ENCODE results near the gene GLIPR2. TPM values are rescaled to one million over a fixed set of nuclear protein-coding genes. Genes with fewer than 3 reads are reported as not detected.
A peak's percentile ranks its signal among the peaks of the same experiment; 100 is the strongest.

The GLIPR2 gene
- total and polyA plus RNA-seq, 2 experiments from 2014 or later, result 5.1 to 5.7 TPM

DNA sequence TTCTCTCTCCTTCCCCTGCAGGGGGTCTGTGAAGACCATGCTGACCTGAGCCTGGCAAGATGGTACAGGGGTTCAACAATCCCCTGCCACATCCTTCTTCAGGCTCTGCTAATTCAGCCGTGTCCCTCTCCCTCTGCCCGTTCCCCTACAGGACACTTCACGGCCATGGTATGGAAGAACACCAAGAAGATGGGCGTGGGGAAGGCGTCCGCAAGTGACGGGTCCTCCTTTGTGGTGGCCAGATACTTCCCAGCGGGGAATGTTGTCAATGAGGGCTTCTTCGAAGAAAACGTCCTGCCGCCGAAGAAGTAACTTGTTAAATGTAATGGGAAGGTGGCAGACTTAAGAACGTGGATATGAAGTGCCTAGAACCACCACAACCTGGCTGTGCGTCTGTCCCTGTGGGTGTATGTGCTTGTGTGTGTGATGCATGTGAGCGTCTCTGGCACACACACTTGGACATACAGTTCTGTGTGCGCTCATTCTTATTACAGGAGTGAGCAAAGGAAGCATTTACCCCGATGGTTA lies 25.7 kb downstream of the GLIPR2 start:
- Mint-ChIP-seq H3K9me3 (peaks cover 13% of the 10 kb centered on the region), H3K4me3 (peak overlapping the region; percentile 64; the same call in 2 of the 3 replicates), H3K27me3 (ENCODE audit: insufficient read depth, low read depth, poor library complexity) (peaks cover 28% of the 10 kb centered on the region), H3K27ac (peak overlapping the region; percentile 99), H3K4me1 (peaks cover 46% of the 10 kb centered on the region), H3K36me3 (ENCODE audit: low read depth) (peaks cover 18% of the 10 kb centered on the region)
- Histone ChIP-seq H3F3A (replicated peaks; ENCODE audit: low read depth) (peaks cover 7% of the 10 kb centered on the region; the same call in 1 of the 2 replicates), H3K4me3 (no peak overlapping the region), H3K27ac (ENCODE audit: low read depth) (peak overlapping the region; percentile 88), H3K4me2 (peak overlapping the region; percentile 42; the same call in 1 of the 2 replicates), H2AFZ (peak overlapping the region; percentile 41; the same call in 1 of the 2 replicates), H3K4me1 (ENCODE audit: insufficient read depth) (peaks cover 27% of the 10 kb centered on the region), H3K27me3 (ENCODE audit: insufficient read depth) (no peaks in the 10 kb centered on the region), H3K79me2 (replicated peaks; ENCODE audit: insufficient read depth) (no peaks in the 10 kb centered on the region), H3K36me3 (ENCODE audit: insufficient read depth) (no peaks in the 10 kb centered on the region), H4K20me1 (replicated peaks; ENCODE audit: insufficient read depth) (no peaks in the 10 kb centered on the region), H3K9me2 (ENCODE audit: insufficient read depth) (peaks cover 3% of the 10 kb centered on the region)
- no peak for ATAC-seq
- DNase-seq (ENCODE audit: low spot score), result no peak
- TF ChIP-seq ZNF114 (CRISPR knock-in tag; IDR thresholded peaks at IDR 0.05), result no peak
- TF ChIP-seq, protein P1, sequence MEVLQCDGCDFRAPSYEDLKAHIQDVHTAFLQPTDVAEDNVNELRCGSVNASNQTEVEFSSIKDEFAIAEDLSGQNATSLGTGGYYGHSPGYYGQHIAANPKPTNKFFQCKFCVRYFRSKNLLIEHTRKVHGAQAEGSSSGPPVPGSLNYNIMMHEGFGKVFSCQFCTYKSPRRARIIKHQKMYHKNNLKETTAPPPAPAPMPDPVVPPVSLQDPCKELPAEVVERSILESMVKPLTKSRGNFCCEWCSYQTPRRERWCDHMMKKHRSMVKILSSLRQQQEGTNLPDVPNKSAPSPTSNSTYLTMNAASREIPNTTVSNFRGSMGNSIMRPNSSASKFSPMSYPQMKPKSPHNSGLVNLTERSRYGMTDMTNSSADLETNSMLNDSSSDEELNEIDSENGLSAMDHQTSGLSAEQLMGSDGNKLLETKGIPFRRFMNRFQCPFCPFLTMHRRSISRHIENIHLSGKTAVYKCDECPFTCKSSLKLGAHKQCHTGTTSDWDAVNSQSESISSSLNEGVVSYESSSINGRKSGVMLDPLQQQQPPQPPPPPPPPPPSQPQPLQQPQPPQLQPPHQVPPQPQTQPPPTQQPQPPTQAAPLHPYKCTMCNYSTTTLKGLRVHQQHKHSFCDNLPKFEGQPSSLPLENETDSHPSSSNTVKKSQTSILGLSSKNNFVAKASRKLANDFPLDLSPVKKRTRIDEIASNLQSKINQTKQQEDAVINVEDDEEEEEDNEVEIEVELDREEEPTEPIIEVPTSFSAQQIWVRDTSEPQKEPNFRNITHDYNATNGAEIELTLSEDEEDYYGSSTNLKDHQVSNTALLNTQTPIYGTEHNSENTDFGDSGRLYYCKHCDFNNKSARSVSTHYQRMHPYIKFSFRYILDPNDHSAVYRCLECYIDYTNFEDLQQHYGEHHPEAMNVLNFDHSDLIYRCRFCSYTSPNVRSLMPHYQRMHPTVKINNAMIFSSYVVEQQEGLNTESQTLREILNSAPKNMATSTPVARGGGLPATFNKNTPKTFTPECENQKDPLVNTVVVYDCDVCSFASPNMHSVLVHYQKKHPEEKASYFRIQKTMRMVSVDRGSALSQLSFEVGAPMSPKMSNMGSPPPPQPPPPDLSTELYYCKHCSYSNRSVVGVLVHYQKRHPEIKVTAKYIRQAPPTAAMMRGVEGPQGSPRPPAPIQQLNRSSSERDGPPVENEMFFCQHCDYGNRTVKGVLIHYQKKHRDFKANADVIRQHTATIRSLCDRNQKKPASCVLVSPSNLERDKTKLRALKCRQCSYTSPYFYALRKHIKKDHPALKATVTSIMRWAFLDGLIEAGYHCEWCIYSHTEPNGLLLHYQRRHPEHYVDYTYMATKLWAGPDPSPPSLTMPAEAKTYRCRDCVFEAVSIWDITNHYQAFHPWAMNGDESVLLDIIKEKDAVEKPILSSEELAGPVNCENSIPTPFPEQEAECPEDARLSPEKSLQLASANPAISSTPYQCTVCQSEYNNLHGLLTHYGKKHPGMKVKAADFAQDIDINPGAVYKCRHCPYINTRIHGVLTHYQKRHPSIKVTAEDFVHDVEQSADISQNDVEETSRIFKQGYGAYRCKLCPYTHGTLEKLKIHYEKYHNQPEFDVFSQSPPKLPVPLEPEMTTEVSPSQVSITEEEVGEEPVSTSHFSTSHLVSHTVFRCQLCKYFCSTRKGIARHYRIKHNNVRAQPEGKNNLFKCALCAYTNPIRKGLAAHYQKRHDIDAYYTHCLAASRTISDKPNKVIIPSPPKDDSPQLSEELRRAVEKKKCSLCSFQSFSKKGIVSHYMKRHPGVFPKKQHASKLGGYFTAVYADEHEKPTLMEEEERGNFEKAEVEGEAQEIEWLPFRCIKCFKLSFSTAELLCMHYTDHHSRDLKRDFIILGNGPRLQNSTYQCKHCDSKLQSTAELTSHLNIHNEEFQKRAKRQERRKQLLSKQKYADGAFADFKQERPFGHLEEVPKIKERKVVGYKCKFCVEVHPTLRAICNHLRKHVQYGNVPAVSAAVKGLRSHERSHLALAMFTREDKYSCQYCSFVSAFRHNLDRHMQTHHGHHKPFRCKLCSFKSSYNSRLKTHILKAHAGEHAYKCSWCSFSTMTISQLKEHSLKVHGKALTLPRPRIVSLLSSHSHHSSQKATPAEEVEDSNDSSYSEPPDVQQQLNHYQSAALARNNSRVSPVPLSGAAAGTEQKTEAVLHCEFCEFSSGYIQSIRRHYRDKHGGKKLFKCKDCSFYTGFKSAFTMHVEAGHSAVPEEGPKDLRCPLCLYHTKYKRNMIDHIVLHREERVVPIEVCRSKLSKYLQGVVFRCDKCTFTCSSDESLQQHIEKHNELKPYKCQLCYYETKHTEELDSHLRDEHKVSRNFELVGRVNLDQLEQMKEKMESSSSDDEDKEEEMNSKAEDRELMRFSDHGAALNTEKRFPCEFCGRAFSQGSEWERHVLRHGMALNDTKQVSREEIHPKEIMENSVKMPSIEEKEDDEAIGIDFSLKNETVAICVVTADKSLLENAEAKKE (CRISPR knock-in tag; IDR thresholded peaks at IDR 0.05), result 0 out of 2 replicates have a peak, but pooled peaks have one; percentile 20

DNA sequence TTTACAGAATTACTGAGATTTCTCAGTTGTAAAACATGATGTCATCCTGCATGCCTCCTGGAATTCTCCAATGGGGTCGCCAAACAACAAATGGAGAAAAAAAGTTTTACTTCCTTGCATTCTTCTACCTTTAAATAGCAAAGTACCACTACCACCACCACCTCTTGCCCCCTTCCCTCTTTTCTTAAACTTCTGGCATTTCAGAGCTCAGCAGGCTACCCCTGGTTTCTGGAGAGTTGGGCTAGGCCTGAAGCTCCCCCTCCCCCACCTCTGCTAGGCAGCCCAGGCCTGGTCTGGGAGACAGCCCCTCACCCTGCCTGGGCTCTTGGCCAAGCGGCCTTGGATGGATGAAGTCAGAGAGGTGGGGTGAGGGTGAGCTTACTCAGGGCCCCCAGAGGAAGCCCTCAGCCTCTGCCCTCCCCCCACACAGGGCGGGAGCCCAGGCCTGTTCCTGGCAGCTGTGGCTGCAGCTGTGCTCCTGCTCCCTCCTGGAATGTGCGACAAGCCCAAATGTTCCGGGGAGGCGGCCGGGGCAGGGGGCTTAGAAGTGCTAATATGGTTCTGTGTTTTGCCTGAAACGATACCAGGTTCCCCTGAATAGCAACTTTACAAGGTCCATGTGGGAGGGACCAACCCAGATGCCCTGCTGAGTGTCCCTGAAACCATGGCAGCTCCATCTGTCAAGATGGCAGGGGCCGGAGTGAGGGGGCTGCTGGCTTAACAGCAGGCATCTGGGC lies 26.7 kb downstream of the GLIPR2 start:
- Histone ChIP-seq H3K9me2 (ENCODE audit: insufficient read depth) (peaks cover 3% of the 10 kb centered on the region; the same call in 1 of the 2 replicates), H4K20me1 (replicated peaks; ENCODE audit: insufficient read depth) (no peaks in the 10 kb centered on the region), H3K27me3 (ENCODE audit: insufficient read depth) (no peaks in the 10 kb centered on the region), H3K27ac (ENCODE audit: low read depth) (peak overlapping the region; percentile 88), H3K79me2 (replicated peaks; ENCODE audit: insufficient read depth) (no peaks in the 10 kb centered on the region), H3K4me1 (ENCODE audit: insufficient read depth) (peaks cover 27% of the 10 kb centered on the region), H2AFZ (no peak overlapping the region; the same call in 1 of the 2 replicates), H3K4me3 (peak overlapping the region; percentile 2), H3F3A (replicated peaks; ENCODE audit: low read depth) (peaks cover 7% of the 10 kb centered on the region; the same call in 1 of the 2 replicates), H3K4me2 (peak overlapping the region; percentile 42), H3K36me3 (ENCODE audit: insufficient read depth) (no peaks in the 10 kb centered on the region)
- Mint-ChIP-seq H3K9me3 (peaks cover 5% of the 10 kb centered on the region), H3K36me3 (ENCODE audit: low read depth) (peaks cover 9% of the 10 kb centered on the region), H3K27me3 (ENCODE audit: insufficient read depth, low read depth, poor library complexity) (peaks cover 28% of the 10 kb centered on the region), H3K4me3 (peak overlapping the region; percentile 64), H3K4me1 (peaks cover 46% of the 10 kb centered on the region), H3K27ac (peak overlapping the region; percentile 99)
- DNase-seq (ENCODE audit: low spot score) (peak; percentile 93), ATAC-seq (peak; percentile 86)
- no peak for TF ChIP-seq ZNF114 (CRISPR knock-in tag; IDR thresholded peaks at IDR 0.05)
- TF ChIP-seq EZH2 (IDR thresholded peaks at IDR 0.05; ENCODE audit: low read depth, unreplicated experiment), result no peak
- TF ChIP-seq EZH2phosphoT487 (IDR thresholded peaks at IDR 0.05; ENCODE audit: unreplicated experiment), result no peak
- peak; percentile 45 for TF ChIP-seq POLR2AphosphoS5 (IDR thresholded peaks at IDR 0.05; ENCODE audit: low read depth)

All from GM23338 (cell line).